ENCODE results near the gene CALCOCO2. TPM values are rescaled to one million over a fixed set of nuclear protein-coding genes. Genes with fewer than 3 reads are reported as not detected.
A peak's percentile ranks its signal among the peaks of the same experiment; 100 is the strongest.

CALCOCO2 gene
- total and polyA plus RNA-seq, 2 of the 13 experiments (the other 11 are each of a cell fraction or from before 2014, with no cell fraction given) = 72.9 to 111 TPM

DNA sequence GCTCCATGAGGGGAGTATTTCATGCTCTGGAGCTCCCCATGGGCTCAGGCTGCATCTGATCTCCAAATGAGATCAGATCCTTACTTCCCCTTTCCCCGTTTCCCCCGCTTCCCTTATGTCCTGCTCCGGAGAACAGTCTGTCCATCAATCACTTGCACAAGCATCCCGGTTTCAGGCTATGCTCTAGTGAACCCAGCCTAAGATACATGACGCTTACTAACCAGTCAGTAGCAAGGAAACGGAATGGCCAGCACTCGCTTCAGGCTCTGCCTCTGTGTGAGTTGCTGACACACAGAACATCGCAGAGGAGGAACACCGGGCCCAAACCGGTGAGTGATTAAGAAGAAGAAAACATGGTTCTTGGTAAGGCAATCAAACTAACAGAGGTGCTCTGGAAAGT lies 52.3 kb downstream of the CALCOCO2 start (continued):
- TF ChIP-seq SOX13 (IDR thresholded peaks at IDR 0.05) = no peak
- no peak for TF ChIP-seq SOX13 (CRISPR knock-in tag; conservative IDR thresholded peaks at IDR 0.05 in 1 of 2, IDR thresholded peaks at IDR 0.05 in 1 of 2)
- no peak for TF ChIP-seq MBD4 (IDR thresholded peaks at IDR 0.05; ENCODE audit: borderline replicate concordance, low read length)
- TF ChIP-seq ARNT (IDR thresholded peaks at IDR 0.05) = no peak
- no peak for TF ChIP-seq ZMYM3 (CRISPR knock-in tag; IDR thresholded peaks at IDR 0.05)
- TF ChIP-seq, protein P1, sequence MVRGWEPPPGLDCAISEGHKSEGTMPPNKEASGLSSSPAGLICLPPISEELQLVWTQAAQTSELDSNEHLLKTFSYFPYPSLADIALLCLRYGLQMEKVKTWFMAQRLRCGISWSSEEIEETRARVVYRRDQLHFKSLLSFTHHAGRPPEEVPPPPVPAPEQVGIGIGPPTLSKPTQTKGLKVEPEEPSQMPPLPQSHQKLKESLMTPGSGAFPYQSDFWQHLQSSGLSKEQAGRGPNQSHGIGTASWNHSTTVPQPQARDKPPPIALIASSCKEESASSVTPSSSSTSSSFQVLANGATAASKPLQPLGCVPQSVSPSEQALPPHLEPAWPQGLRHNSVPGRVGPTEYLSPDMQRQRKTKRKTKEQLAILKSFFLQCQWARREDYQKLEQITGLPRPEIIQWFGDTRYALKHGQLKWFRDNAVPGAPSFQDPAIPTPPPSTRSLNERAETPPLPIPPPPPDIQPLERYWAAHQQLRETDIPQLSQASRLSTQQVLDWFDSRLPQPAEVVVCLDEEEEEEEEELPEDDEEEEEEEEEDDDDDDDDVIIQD (CRISPR knock-in tag; IDR thresholded peaks at IDR 0.05; ENCODE audit: low read depth) = no peak
- TF ChIP-seq FOXM1 (CRISPR knock-in tag; IDR thresholded peaks at IDR 0.05) = no peak
- no peak for TF ChIP-seq ZNF230 (CRISPR knock-in tag; IDR thresholded peaks at IDR 0.05)

DNA sequence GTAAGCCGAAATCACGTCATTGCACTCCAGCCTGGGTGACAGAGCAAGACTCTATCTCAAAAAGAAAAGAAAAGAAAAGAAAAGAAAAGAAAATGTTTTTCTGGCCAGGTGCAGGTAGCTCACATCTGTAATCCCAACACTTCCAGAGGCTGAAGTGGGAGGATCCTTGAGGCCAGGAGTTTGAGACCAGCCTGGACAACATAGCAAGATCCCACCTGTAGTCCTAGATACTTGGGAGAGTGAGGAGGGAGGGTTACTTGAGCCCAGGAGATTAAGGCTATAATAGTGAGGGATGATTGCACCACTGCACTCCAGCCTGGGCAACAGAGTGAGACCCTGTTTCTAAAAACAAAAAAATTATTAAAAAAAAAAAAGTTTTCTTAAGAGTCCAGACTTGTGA lies 59.3 kb downstream of the CALCOCO2 start:
- Histone ChIP-seq H3K9ac (ENCODE audit: insufficient read depth, low read depth, low read length) (no peak overlapping the region), H3K4me1 (ENCODE audit: insufficient read depth, low read length) (peaks cover 49% of the 10 kb centered on the region), H3K27ac (ENCODE audit: extremely low read length, insufficient read depth, low read length) (no peak overlapping the region), H3K79me2 (ENCODE audit: insufficient read depth, low read length) (peaks cover 22% of the 10 kb centered on the region), H4K20me1 (ENCODE audit: insufficient read depth, low read length) (no peaks in the 10 kb centered on the region), H3K9me3 (ENCODE audit: low read length) (no peaks in the 10 kb centered on the region), H2AFZ (ENCODE audit: low read length) (no peak overlapping the region), H3K4me3 (replicated peaks in 1 of 3; ENCODE audit: insufficient read depth in 1 of 3, low read depth in 2 of 3, low read length in 3 of 3) (no peak overlapping the region), H3K4me2 (ENCODE audit: low read depth, low read length) (no peak overlapping the region), H3K27me3 (ENCODE audit: control insufficient read depth in 1 of 2, insufficient read depth in 2 of 2, low read length in 2 of 2) (no peaks in the 10 kb centered on the region; a peak in 1 of 5 replicates), H3K36me3 (replicated peaks in 1 of 2; ENCODE audit: control insufficient read depth in 1 of 2, insufficient read depth in 2 of 2, low read length in 2 of 2) (peaks cover under 1 to 5% of the 10 kb centered on the region in 2 experiments; a peak in 4 of 5 replicates)
- WGBS (ENCODE audit: low lambda C conversion rate) = 91% methylated on average over 2 of the region's 2 CpGs
- intact Hi-C loops (cut with micrococcal nuclease; ENCODE audit: unreplicated experiment) (no loop called here), in situ Hi-C loops (cut with HindIII; ENCODE audit: extremely low pct_ligation_motif_present, low pct_unique_long_range_greater_than_20kb) (no loop called here)
- DNase-seq (ENCODE audit: low spot score) (no peak), FAIRE-seq (no peak), ATAC-seq (no peak)
- peak; percentile 87 for TF ChIP-seq ZNF121 (CRISPR knock-in tag; IDR thresholded peaks at IDR 0.05)
- TF ChIP-seq ZBTB39 (CRISPR knock-in tag; IDR thresholded peaks at IDR 0.05) = no peak
- ChIA-PET CTCF (ENCODE audit: low intra/inter-chr PET ratio, low total read pairs) (no interaction called here), POLR2A (interaction anchor here (1.3 kb wide), 1 partner anchor 85 kb away, joined by 3 read pairs; no protein-coding TSS in a partner anchor)
- no TSS peak for BruUV-seq (replicated peaks)
